DND-41 (cell line): Measurements from ENCODE around the gene TPD52L2.

Source experiments
- ATAC-seq: fragments of 200-7000 bp; cut with Tn5 transposase; 3 replicates; pipeline ENCODE4 v1.9.1; 2021; ENCODE audit warnings: low read depth; ENCODE audit not compliant: insufficient read depth
- DNase-seq: peaks from one replicate; pipeline ENCODE4 v3.0.0-alpha.2; 2020
- H2AFZ ChIP-seq: 2 replicates; pipeline ENCODE4 v1.6.0; 2012; ENCODE audit warnings: low read depth, low read length
- H3K27ac ChIP-seq: 2 replicates; pipeline ENCODE4 v1.5.1; 2012; ENCODE audit warnings: low read length, inconsistent platforms
- H3K27me3 ChIP-seq: fragments of 200-600 bp; sonication (generic); 2 replicates; pipeline ENCODE4 v1.6.0; 2012; ENCODE audit warnings: low read length, mild to moderate bottlenecking, inconsistent platforms; ENCODE audit not compliant: insufficient read depth, poor library complexity
- H3K36me3 ChIP-seq: 2 replicates; pipeline ENCODE4 v1.5.1; 2012; ENCODE audit warnings: low read length, inconsistent platforms; ENCODE audit not compliant: insufficient read depth
- H3K4me1 ChIP-seq: 2 replicates; pipeline ENCODE4 v1.5.1; 2012; ENCODE audit warnings: mild to moderate bottlenecking, low read length; ENCODE audit not compliant: insufficient read depth
- H3K4me2 ChIP-seq: 2 replicates; pipeline ENCODE4 v1.6.0; 2012; ENCODE audit warnings: mild to moderate bottlenecking, moderate library complexity, low read length, inconsistent platforms; ENCODE audit not compliant: insufficient read depth
- H3K4me3 ChIP-seq, 2 experiments: fragments of 200-600 bp in 1 of 2; shearing (Covaris generic) in 1 of 2; 2 replicates each; pipeline ENCODE4 v1.5.1; 2012 to 2016; ENCODE audit warnings: inconsistent platforms in 2 of 2, low read length in 2 of 2, mild to moderate bottlenecking in 2 of 2, low read depth in 1 of 2, moderate library complexity in 1 of 2
- H3K79me2 ChIP-seq: 2 replicates; pipeline ENCODE4 v1.6.0; 2012; ENCODE audit warnings: low read length, inconsistent platforms; ENCODE audit not compliant: insufficient read depth
- H3K9ac ChIP-seq: 2 replicates; pipeline ENCODE4 v1.6.0; 2012; ENCODE audit warnings: low read depth, mild to moderate bottlenecking, inconsistent platforms, low read length, moderate library complexity
- H3K9me3 ChIP-seq: 2 replicates; pipeline ENCODE4 v1.5.1; 2012; ENCODE audit warnings: low read length, moderate library complexity, mild to moderate bottlenecking, inconsistent platforms; ENCODE audit not compliant: insufficient read depth, severe bottlenecking
- H4K20me1 ChIP-seq: 2 replicates; pipeline ENCODE4 v1.6.0; 2012; ENCODE audit warnings: low read length; ENCODE audit not compliant: insufficient read depth
- CTCF ChIP-seq: IDR thresholded peaks from 2 replicates; pipeline ENCODE4 v1.5.1; 2012; ENCODE audit warnings: borderline replicate concordance, low read length, moderate library complexity, mild to moderate bottlenecking; ENCODE audit not compliant: poor library complexity, severe bottlenecking; ENCODE audit errors: extremely low read depth
- EZH2 ChIP-seq: IDR thresholded peaks from 3 replicates; pipeline ENCODE4 v1.6.1; 2012; ENCODE audit warnings: borderline replicate concordance, low read depth, mild to moderate bottlenecking, moderate library complexity, low read length, inconsistent platforms; ENCODE audit not compliant: severe bottlenecking

Gene TPD52L2

GRCh38 chr20:63830841-63831588, 34.1 kb upstream of the TPD52L2 start, which contains the start of gene ZBTB46:
TSS of gene ZBTB46 (minus strand) at chr20:63831264. CDS start at chr20:63790757, 40,507 bp downstream.
- peaks cover 3% of the 10 kb centered on the region for H3K27me3 ChIP-seq
- 0 out of 2 replicates have a peak, but pooled peaks cover 4% of the 10 kb centered on the region for H4K20me1 ChIP-seq
- no peaks in the 10 kb centered on the region for H3K79me2 ChIP-seq
- peak; percentile 71 for ATAC-seq
- H3K4me2 ChIP-seq, result peak within 1 kb of the TSS; percentile 27; the same call in 1 of the 2 replicates
- DNase-seq, result peak; percentile 40
- no peak within 1 kb of the TSS for H3K9ac ChIP-seq
- no peak within 1 kb of the TSS for H3K27ac ChIP-seq
- no peaks in the 10 kb centered on the region for H3K36me3 ChIP-seq
- TF ChIP-seq EZH2 (no peak), CTCF (no peak)
- no peak within 1 kb of the TSS for H2AFZ ChIP-seq
- H3K4me1 ChIP-seq, result no peaks in the 10 kb centered on the region
- H3K4me3 ChIP-seq, result peak within 1 kb of the TSS in 1 of 2 experiments; percentile 43; a peak in 2 of 4 replicates
- H3K9me3 ChIP-seq, result no peaks in the 10 kb centered on the region

- Histone ChIP-seq H2AFZ (no peak overlapping the region), H3K9me3 (no peaks in the 10 kb centered on the region), H3K36me3 (no peaks in the 10 kb centered on the region), H3K4me3 (no peak overlapping the region; a peak in 1 of 4 replicates), H3K9ac (no peak overlapping the region), H3K79me2 (no peaks in the 10 kb centered on the region), H3K4me1 (no peaks in the 10 kb centered on the region), H3K27me3 (peaks cover 2% of the 10 kb centered on the region), H3K4me2 (no peak overlapping the region), H4K20me1 (0 out of 2 replicates have a peak, but pooled peaks cover 4% of the 10 kb centered on the region), H3K27ac (no peak overlapping the region)
- TF ChIP-seq CTCF (no peak), EZH2 (no peak)
- ATAC-seq (no peak), DNase-seq (no peak)
Measured at GRCh38 chr20:63831646-63831992, 33.5 kb upstream of the TPD52L2 start.

GRCh38 chr20:63831993-63832686, 32.9 kb upstream of the TPD52L2 start:
- Histone ChIP-seq H3K4me2 (no peak overlapping the region), H3K36me3 (no peaks in the 10 kb centered on the region), H3K4me3 (no peak overlapping the region), H3K27me3 (no peaks in the 10 kb centered on the region), H3K9me3 (no peaks in the 10 kb centered on the region), H2AFZ (no peak overlapping the region), H4K20me1 (peaks cover 8% of the 10 kb centered on the region), H3K9ac (no peak overlapping the region), H3K79me2 (no peaks in the 10 kb centered on the region), H3K27ac (no peak overlapping the region), H3K4me1 (no peaks in the 10 kb centered on the region)
- no peak for ATAC-seq
- no peak for DNase-seq
- no peak for TF ChIP-seq EZH2
- no peak for TF ChIP-seq CTCF
